Common myeloid progenitor, CD34-positive (primary cell): ENCODE data around the gene HSPB3.
A peak's percentile ranks its signal among the peaks of the same experiment; 100 is the strongest.

Source experiments
- CTCF ChIA-PET: fragments of 350-600 bp; sonication (Branson Sonifier 250); formaldehyde crosslinking; loops from one replicate; lab custom pipeline; 2021; ENCODE audit warnings: antibody characterized with exemption; lab: Charles Lee
- POLR2A ChIA-PET: fragments of 350-600 bp; sonication (Branson Sonifier 250); formaldehyde crosslinking; loops from one replicate; lab custom pipeline; 2021; ENCODE audit warnings: antibody characterized with exemption; lab: Charles Lee
- DNase-seq, 3 donors: peaks; one replicate each; pipeline versions ENCODE4 v3.0.0 to v3.0.0-alpha.2; 2013
- H3K27ac ChIP-seq, 2 experiments: 1 replicate in 1 of 2; 2 replicates in 1 of 2; pipeline ENCODE4 v1.7.0; 2013; ENCODE audit warnings: inconsistent platforms in 2 of 2, low read length in 2 of 2, mild to moderate bottlenecking in 2 of 2, low read depth in 1 of 2, moderate library complexity in 1 of 2; ENCODE audit not compliant: severe bottlenecking in 2 of 2, insufficient read depth in 1 of 2, poor library complexity in 1 of 2
- H3K27me3 ChIP-seq, 5 experiments: replicated peaks in 2 of 5; 1 replicate in 3 of 5; 2 replicates in 2 of 5; pipeline versions ENCODE4 v1.6.1 to v1.7.0; 2013; ENCODE audit warnings: low read length in 4 of 5, mild to moderate bottlenecking in 2 of 5, moderate library complexity in 2 of 5, inconsistent platforms in 1 of 5; ENCODE audit not compliant: insufficient read depth in 5 of 5, control insufficient read depth in 4 of 5
- H3K36me3 ChIP-seq, 4 experiments: 1 replicate in 2 of 4; 2 replicates in 2 of 4; pipeline versions ENCODE4 v1.6.1 to v1.7.0; 2013; ENCODE audit warnings: low read length in 3 of 4, control low read depth in 1 of 4, mild to moderate bottlenecking in 1 of 4; ENCODE audit not compliant: control insufficient read depth in 4 of 4, insufficient read depth in 4 of 4
- H3K4me1 ChIP-seq, 4 experiments: 1 replicate in 3 of 4; 2 replicates in 1 of 4; pipeline versions ENCODE4 v1.6.1 to v1.7.1; 2013; ENCODE audit warnings: low read length in 3 of 4, mild to moderate bottlenecking in 3 of 4, control low read depth in 1 of 4, inconsistent platforms in 1 of 4, moderate library complexity in 1 of 4; ENCODE audit not compliant: control insufficient read depth in 4 of 4, insufficient read depth in 4 of 4; ENCODE audit errors: control extremely low read depth in 1 of 4
- H3K4me3 ChIP-seq, 7 experiments: 1 replicate in 4 of 7; 2 replicates in 3 of 7; pipeline versions ENCODE4 v1.5.1 to v1.7.0; 2013; ENCODE audit warnings: mild to moderate bottlenecking in 7 of 7, low read length in 6 of 7, moderate library complexity in 6 of 7, inconsistent platforms in 2 of 7, low read depth in 2 of 7, control low read depth in 1 of 7; ENCODE audit not compliant: insufficient read depth in 4 of 7, control insufficient read depth in 1 of 7; ENCODE audit errors: extremely low read depth in 1 of 7
- H3K9me3 ChIP-seq, 5 experiments: 1 replicate in 4 of 5; 2 replicates in 1 of 5; pipeline versions ENCODE4 v1.6.1 to v1.7.1; 2013; ENCODE audit warnings: low read length in 4 of 5, mild to moderate bottlenecking in 2 of 5, inconsistent platforms in 1 of 5, low read depth in 1 of 5, moderate library complexity in 1 of 5; ENCODE audit not compliant: control insufficient read depth in 4 of 5, insufficient read depth in 2 of 5; ENCODE audit errors: control extremely low read depth in 1 of 5
- WGBS: methylation state at CpG from one replicate; pipeline ENCODE4 v1.1.5; 2013; ENCODE audit not compliant: insufficient coverage; 5-methylcytosine and 5-hydroxymethylcytosine counted together

Gene HSPB3

DNA sequence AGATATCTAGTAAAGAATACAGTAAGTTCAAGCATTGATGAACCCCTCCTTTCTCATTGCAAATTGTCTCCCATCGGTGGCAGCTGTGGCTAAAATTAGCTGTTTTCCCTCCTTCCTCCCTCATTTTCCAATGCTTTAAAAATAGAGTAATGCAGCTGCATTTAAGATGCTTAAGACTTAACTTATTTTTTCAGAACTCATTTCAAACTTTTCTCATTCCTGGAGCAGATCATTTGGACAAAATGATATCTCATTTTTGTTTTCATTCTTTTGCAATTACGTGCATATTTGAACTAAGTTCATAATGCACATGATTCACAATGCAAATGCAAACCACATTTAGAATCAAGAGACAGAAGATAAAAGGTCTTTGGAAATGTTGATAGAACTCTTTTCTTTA is 14.6 kb downstream of the HSPB3 start:
- no peak for DNase-seq
- H3K27me3 ChIP-seq = no peaks in the 10 kb centered on the region
- H3K36me3 ChIP-seq = no peaks in the 10 kb centered on the region
- CTCF ChIA-PET = no interaction called here
- POLR2A ChIA-PET = no interaction called here
- 71% methylated on average over 1 of the region's 2 CpGs for WGBS
- H3K4me3 ChIP-seq = no peak overlapping the region
- no peaks in the 10 kb centered on the region for H3K4me1 ChIP-seq
- H3K9me3 ChIP-seq = peaks cover 0 to 4% (median 0%) of the 10 kb centered on the region in 5 experiments
- H3K27ac ChIP-seq = no peak overlapping the region

DNA sequence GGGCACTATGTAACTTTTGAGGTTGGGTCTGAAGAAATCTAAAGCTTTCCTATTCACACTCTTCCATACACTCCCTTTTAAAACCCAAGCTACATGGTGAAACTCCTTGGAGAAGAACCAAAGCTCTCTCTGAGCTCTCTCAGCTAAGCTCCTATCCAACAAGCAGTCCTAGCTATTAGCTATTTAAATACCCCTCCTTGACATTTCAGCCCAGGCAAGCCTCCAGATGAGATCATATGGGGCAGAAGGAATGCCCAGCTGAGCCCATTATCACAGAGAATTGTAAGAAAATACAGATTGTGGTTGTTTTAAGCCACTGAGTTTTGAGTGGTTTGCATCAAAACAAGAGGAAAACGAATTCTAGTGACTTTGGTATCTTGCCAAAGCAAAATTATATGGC is 15.2 kb downstream of the HSPB3 start:
- ChIA-PET CTCF (interaction anchor here (1.3 kb wide), 1 partner anchor 18 kb away, joined by 4 read pairs; no protein-coding TSS in a partner anchor), POLR2A (no interaction called here)
- H3K9me3 ChIP-seq = peaks cover 0 to 4% (median 0%) of the 10 kb centered on the region in 5 experiments
- no peak overlapping the region for H3K4me3 ChIP-seq
- H3K27me3 ChIP-seq = no peaks in the 10 kb centered on the region
- no CpG with 5 or more reads among the region's 1 CpG for WGBS
- H3K4me1 ChIP-seq = no peaks in the 10 kb centered on the region
- DNase-seq = no peak
- H3K36me3 ChIP-seq = no peaks in the 10 kb centered on the region
- no peak overlapping the region for H3K27ac ChIP-seq

DNA sequence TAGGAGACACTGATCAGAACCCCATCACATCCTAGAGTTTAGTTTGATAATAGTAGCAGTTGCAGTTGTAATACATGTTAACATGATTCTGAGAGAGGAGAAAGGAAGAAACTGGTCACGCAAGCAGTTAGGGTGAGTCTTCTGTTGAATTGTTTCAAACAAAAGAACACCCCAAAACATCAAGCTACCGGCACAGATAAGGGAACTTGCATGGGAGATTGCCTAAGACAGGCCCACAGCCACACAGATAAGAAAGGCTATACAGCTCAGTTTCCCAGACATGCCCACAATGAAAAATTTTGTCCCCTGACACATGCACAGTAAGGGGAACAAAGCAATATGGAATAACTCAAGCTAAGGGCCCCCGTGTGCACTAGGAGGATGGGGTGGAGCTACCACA is 15.9 kb downstream of the HSPB3 start:
- WGBS = 44% methylated on average over 2 of the region's 3 CpGs
- Histone ChIP-seq H3K4me3 (no peak overlapping the region), H3K4me1 (no peaks in the 10 kb centered on the region), H3K27ac (no peak overlapping the region), H3K27me3 (no peaks in the 10 kb centered on the region), H3K36me3 (no peaks in the 10 kb centered on the region), H3K9me3 (peaks cover 0 to 4% (median 0%) of the 10 kb centered on the region in 5 experiments)
- POLR2A ChIA-PET = no interaction called here
- DNase-seq = peak in 1 of 3 donors; percentile 17
- CTCF ChIA-PET = interaction anchor here (1.0 to 1.3 kb wide), 2 partner anchors 12 to 18 kb away, joined by 3 to 4 read pairs; no protein-coding TSS in a partner anchor

DNA sequence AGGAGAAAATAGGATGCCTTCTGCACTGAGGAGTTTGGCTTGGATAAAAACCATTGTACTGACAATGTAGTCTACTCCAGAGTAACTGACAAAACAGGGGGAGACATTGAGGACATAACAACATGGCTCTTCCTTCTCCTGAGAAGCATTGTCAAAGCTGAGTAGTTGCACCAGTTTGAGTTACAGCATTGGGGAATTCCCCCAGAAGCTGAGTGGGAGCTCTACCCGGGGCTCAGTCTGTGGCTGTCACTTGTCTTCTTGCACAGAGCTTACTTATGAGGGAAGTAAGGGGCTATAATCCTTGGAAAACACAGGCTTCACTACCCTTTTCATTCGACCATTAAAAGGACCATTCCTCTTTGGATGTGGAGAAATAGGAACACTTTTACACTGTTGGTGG is 21.2 kb downstream of the HSPB3 start:
- H3K9me3 ChIP-seq = no peaks in the 10 kb centered on the region
- H3K27me3 ChIP-seq = no peaks in the 10 kb centered on the region
- H3K4me1 ChIP-seq = no peaks in the 10 kb centered on the region
- CTCF ChIA-PET = no interaction called here
- WGBS = 64% methylated on average over 2 of the region's 2 CpGs
- POLR2A ChIA-PET = no interaction called here
- H3K4me3 ChIP-seq = no peak overlapping the region
- H3K27ac ChIP-seq = no peak overlapping the region
- H3K36me3 ChIP-seq = no peaks in the 10 kb centered on the region
- DNase-seq = no peak

DNA sequence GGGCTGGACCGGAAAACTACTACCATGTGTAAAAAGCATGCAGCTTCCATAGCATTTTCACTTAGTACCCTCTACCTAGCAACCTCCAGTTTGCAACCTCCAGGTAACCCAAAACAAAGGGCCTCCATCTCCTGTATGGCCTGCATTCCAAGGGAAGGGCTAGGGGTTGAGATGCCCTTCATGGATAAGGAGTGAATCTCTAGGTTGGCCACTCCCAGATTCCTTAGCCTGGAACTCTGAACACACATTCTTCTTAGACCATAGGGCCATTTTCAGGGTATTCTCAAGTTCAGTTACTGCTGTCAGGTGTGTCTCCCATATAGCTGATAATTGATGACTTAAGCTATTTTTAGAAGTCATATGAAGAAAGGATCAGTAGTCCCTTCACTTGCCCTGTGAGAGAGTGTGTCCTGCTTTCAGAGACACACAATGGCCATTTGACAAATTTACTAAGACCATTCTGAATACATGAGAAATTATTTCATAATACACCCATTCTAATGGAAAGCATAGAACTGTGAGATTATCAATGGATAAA is 22.5 kb downstream of the HSPB3 start:
- ChIA-PET CTCF (no interaction called here), POLR2A (no interaction called here)
- DNase-seq = no peak
- H3K4me3 ChIP-seq = no peak overlapping the region
- no peaks in the 10 kb centered on the region for H3K27me3 ChIP-seq
- H3K36me3 ChIP-seq = no peaks in the 10 kb centered on the region
- no peaks in the 10 kb centered on the region for H3K4me1 ChIP-seq
- WGBS = no CpG with 5 or more reads among the region's 1 CpG
- H3K9me3 ChIP-seq = no peaks in the 10 kb centered on the region
- no peak overlapping the region for H3K27ac ChIP-seq

DNA sequence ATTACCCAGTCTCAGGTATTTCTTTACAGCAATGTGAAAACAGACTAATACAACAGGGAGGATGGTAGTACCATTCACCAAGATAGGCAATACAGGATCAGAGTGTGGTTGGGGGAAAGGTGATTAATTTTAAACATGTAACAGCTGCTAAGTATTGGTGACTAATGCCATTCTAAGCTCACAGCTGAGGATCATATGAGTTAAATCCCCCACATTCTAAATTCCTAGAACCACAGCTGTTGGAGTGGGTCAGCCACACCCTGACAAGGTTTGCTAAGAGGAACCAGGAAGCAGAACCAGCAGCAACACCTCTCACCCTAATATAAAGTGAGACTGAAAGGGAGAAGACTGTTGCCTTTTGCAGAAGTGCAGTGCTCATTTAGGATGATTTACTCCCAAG is 24.8 kb downstream of the HSPB3 start:
- POLR2A ChIA-PET = no interaction called here
- no peaks in the 10 kb centered on the region for H3K36me3 ChIP-seq
- CTCF ChIA-PET = interaction anchor here (2.0 kb wide), 1 partner anchor 34 kb away, joined by 6 read pairs; no protein-coding TSS in a partner anchor
- H3K4me1 ChIP-seq = no peaks in the 10 kb centered on the region
- no peak overlapping the region for H3K27ac ChIP-seq
- no peak for DNase-seq
- H3K9me3 ChIP-seq = no peaks in the 10 kb centered on the region
- no peak overlapping the region for H3K4me3 ChIP-seq
- H3K27me3 ChIP-seq = peaks cover 0 to 2% (median 0%) of the 10 kb centered on the region in 5 experiments

DNA sequence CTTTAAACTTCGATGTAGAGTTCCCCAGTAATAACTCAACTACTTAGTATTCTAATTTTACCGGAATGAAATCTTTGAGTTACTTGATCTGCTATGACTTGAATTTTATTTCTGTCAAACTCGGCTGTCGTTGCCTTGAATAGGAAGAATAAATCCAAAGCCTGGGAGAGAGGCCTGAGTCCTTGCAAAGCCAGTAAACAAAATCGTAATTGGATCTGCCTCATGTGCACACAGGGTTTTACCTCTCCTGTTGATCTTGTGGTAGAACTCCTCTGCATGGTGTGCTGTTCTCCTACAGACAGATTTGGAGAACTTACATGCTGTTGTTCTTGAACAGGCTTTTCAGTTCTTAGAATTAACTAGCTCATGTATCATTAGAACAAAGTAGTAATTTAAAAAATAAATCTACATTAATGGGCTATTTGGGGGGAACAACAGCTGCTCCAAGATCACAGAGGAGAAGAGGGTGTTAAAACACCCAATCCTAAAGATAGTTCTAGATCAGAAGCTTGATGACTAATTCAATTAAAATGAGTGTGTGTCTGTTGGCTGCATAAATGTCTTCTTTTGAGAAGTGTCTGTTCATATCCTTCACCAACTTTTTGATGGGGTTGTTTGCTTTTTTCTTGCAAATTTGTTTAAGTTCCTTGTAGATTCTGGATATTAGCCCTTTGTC is 28.9 kb downstream of the HSPB3 start:
- 100% methylated on average over 3 of the region's 5 CpGs for whole genome bisulfite sequencing
- H3K4me1 ChIP-seq = no peaks in the 10 kb centered on the region
- no peaks in the 10 kb centered on the region for H3K9me3 ChIP-seq
- peaks cover 0 to 2% (median 0%) of the 10 kb centered on the region in 5 experiments for H3K27me3 ChIP-seq
- H3K27ac ChIP-seq = no peak overlapping the region
- no peaks in the 10 kb centered on the region for H3K36me3 ChIP-seq
- H3K4me3 ChIP-seq = no peak overlapping the region
- ChIA-PET CTCF (interaction anchor here (0.6 to 1.4 kb wide), 2 partner anchors 11 to 30 kb away, joined by 3 to 4 read pairs; no protein-coding TSS in a partner anchor), POLR2A (no interaction called here)
- no peak for DNase-seq
